ENCODE data around the gene SNX32.
"Not testable (repeated sequence)": the region's sequence is repeated elsewhere in the genome, so short reads cannot be mapped to it uniquely, and the experiment has no call there.

Gene SNX32

GRCh38 chr11:65829459-65829858, 4.3 kb upstream of the SNX32 start:
- DNase-seq, result no peak

GRCh38 chr11:65832231-65832630, 1.5 kb upstream of the SNX32 start:
- not testable (repeated sequence) for DNase-seq

GRCh38 chr11:65834202-65834601, 439 bp downstream of the SNX32 start:
- DNase-seq, result no peak

GRCh38 chr11:65842144-65842543, 8.4 kb downstream of the SNX32 start:
- DNase-seq, result no peak

- DNase-seq, result no peak
These were observed 10.0 kb downstream of the SNX32 start for GRCh38 chr11:65843811-65844210.

- DNase-seq, result no peak
These were observed 10.6 kb downstream of the SNX32 start for GRCh38 chr11:65844231-65844872.

GRCh38 chr11:65847746-65848145, 14.0 kb downstream of the SNX32 start:
- no peak for DNase-seq

GRCh38 chr11:65848693-65849092, 14.9 kb downstream of the SNX32 start:
- DNase-seq, result not testable (repeated sequence)

- no peak for DNase-seq
These were observed 15.6 kb downstream of the SNX32 start for GRCh38 chr11:65849366-65849765.

- no peak for DNase-seq
These were observed 16.0 kb downstream of the SNX32 start for GRCh38 chr11:65849771-65850216.

- no peak for DNase-seq
These were observed 16.7 kb downstream of the SNX32 start for GRCh38 chr11:65850217-65851082.

- DNase-seq, result no peak
These were observed 17.4 kb downstream of the SNX32 start for GRCh38 chr11:65851083-65851579.

- DNase-seq, result no peak
These were observed 18.2 kb downstream of the SNX32 start for GRCh38 chr11:65851811-65852507.

GRCh38 chr11:65852508-65853245, 18.9 kb downstream of the SNX32 start:
- no peak for DNase-seq

GRCh38 chr11:65853246-65853979, 19.6 kb downstream of the SNX32 start:
- DNase-seq, result no peak

- DNase-seq, result no peak
These were observed 20.4 kb downstream of the SNX32 start for GRCh38 chr11:65854161-65854592.

GRCh38 chr11:65854852-65855837, 21.4 kb downstream of the SNX32 start:
- no peak for DNase-seq

- DNase-seq, result no peak
These were observed 22.2 kb downstream of the SNX32 start for GRCh38 chr11:65855927-65856363.

GRCh38 chr11:65856689-65857499, 23.1 kb downstream of the SNX32 start:
- DNase-seq, result peak; percentile 82

- DNase-seq, result peak; percentile 62
These were observed 23.7 kb downstream of the SNX32 start for GRCh38 chr11:65857500-65857852.
